ELR (cell line): ENCODE results near the gene BABAM1.

Experiments
- DNase-seq: peaks from one replicate; pipeline ENCODE4 v3.0.0-alpha.2; 2015; ENCODE audit warnings: low read depth

BABAM1 gene

GRCh38 chr19:17303940-17304267, 36.7 kb downstream of the BABAM1 start:
- no peak for DNase-seq

GRCh38 chr19:17304386-17305215, 37.4 kb downstream of the BABAM1 start:
- no peak for DNase-seq

- no peak for DNase-seq
Observed at GRCh38 chr19:17305216-17305516, 37.9 kb downstream of the BABAM1 start.

GRCh38 chr19:17305517-17306284, 38.5 kb downstream of the BABAM1 start, which contains the start of gene MRPL34:
MRPL34 (plus strand) TSS chr19:17305872; CDS start chr19:17305893, 21 bp downstream.
- peak; percentile 99 for DNase-seq

- no peak for DNase-seq
Observed at GRCh38 chr19:17306285-17306714, 39.1 kb downstream of the BABAM1 start.

- no peak for DNase-seq
Observed at GRCh38 chr19:17307876-17308377, 40.7 kb downstream of the BABAM1 start.

- DNase-seq: peak; percentile 100
Observed at GRCh38 chr19:17309198-17309964, 42.1 kb downstream of the BABAM1 start, which contains the start of gene DDA1. DDA1 (plus strand) TSS chr19:17309563; CDS start chr19:17309655, 92 bp downstream.

- no peak for DNase-seq
Observed at GRCh38 chr19:17309965-17310461, 42.8 kb downstream of the BABAM1 start.

GRCh38 chr19:17311455-17312188, 44.4 kb downstream of the BABAM1 start:
- peak; percentile 88 for DNase-seq

- no peak for DNase-seq
Observed at GRCh38 chr19:17312189-17313113, 45.2 kb downstream of the BABAM1 start.

- no peak for DNase-seq
Observed at GRCh38 chr19:17314007-17314593, 46.9 kb downstream of the BABAM1 start.

GRCh38 chr19:17318966-17319365, 51.7 kb downstream of the BABAM1 start:
- no peak for DNase-seq

GRCh38 chr19:17319473-17320238, 52.4 kb downstream of the BABAM1 start:
- no peak for DNase-seq

GRCh38 chr19:17320435-17320834, 53.2 kb downstream of the BABAM1 start:
- no peak for DNase-seq

- no peak for DNase-seq
Observed at GRCh38 chr19:17321655-17322489, 54.6 kb downstream of the BABAM1 start.

- no peak for DNase-seq
Observed at GRCh38 chr19:17322854-17323253, 55.6 kb downstream of the BABAM1 start.

GRCh38 chr19:17323300-17323963, 56.2 kb downstream of the BABAM1 start:
- DNase-seq: no peak

- DNase-seq: no peak
Observed at GRCh38 chr19:17323964-17324332, 56.7 kb downstream of the BABAM1 start.
